SK-N-SH treated with all-trans-retinoic acid at 6 μM for 48 hours (cell line): ENCODE data around the gene ZNF716.
"Not testable (repeated sequence)": the region's sequence is repeated elsewhere in the genome, so short reads cannot be mapped to it uniquely, and the experiment has no call there.

Source experiments
- ATAC-seq: fragments of 200-7000 bp; cut with Tn5 transposase; 3 replicates; pipeline ENCODE4 v1.9.1; 2020; ENCODE audit warnings: mild to moderate bottlenecking, moderate library complexity
- ARNTL ChIP-seq: fragments of 450-650 bp; formaldehyde crosslinking; IDR thresholded peaks from 2 replicates; pipeline ENCODE4 v1.5.0; 2020; ENCODE audit warnings: low read depth, mild to moderate bottlenecking, moderate library complexity, borderline replicate concordance
- BACH2 ChIP-seq: fragments of 250-450 bp; sonication (Bioruptor Pico); IDR thresholded peaks from 2 replicates; pipeline ENCODE4 v1.9.0; 2021; ENCODE audit warnings: mild to moderate bottlenecking, borderline replicate concordance
- CSDC2 ChIP-seq: fragments of 250-450 bp; sonication (Bioruptor Pico); IDR thresholded peaks from 2 replicates; pipeline ENCODE4 v1.5.0; 2020; ENCODE audit warnings: mild to moderate bottlenecking, moderate library complexity
- ESRRG ChIP-seq: fragments of 250-450 bp; sonication (Bioruptor Pico); IDR thresholded peaks from 2 replicates; pipeline ENCODE4 v1.6.1; 2021; ENCODE audit warnings: mild to moderate bottlenecking
- ISL1 ChIP-seq: fragments of 250-450 bp; sonication (Bioruptor Pico); IDR thresholded peaks from 2 replicates; pipeline ENCODE4 v2.1.2; 2022; ENCODE audit warnings: mild to moderate bottlenecking, moderate library complexity
- OSR1 ChIP-seq: fragments of 250-450 bp; sonication (Bioruptor Pico); IDR thresholded peaks from 2 replicates; pipeline ENCODE4 v1.8.0; 2022; ENCODE audit warnings: moderate library complexity, mild to moderate bottlenecking, inconsistent platforms
- PATZ1 ChIP-seq: fragments of 250-450 bp; sonication (Bioruptor Pico); IDR thresholded peaks from 2 replicates; pipeline ENCODE4 v1.8.0; 2020; ENCODE audit warnings: mild to moderate bottlenecking, moderate library complexity, borderline replicate concordance
- POU6F1 ChIP-seq: fragments of 250-450 bp; sonication (Bioruptor Pico); IDR thresholded peaks from 2 replicates; pipeline ENCODE4 v1.8.0; 2021; ENCODE audit warnings: low read depth, mild to moderate bottlenecking, moderate library complexity, borderline replicate concordance
- PPARA ChIP-seq: fragments of 250-450 bp; sonication (Bioruptor Pico); IDR thresholded peaks from 2 replicates; pipeline ENCODE4 v1.5.0; 2020; ENCODE audit warnings: mild to moderate bottlenecking, borderline replicate concordance
- RARB ChIP-seq: fragments of 250-450 bp; sonication (Bioruptor Pico); IDR thresholded peaks from 2 replicates; pipeline ENCODE4 v1.8.0; 2021; ENCODE audit warnings: mild to moderate bottlenecking, moderate library complexity
- SNAI2 ChIP-seq: fragments of 250-450 bp; sonication (Bioruptor Pico); IDR thresholded peaks from 2 replicates; pipeline ENCODE4 v1.5.0; 2020; ENCODE audit warnings: mild to moderate bottlenecking, moderate library complexity
- TCF4 ChIP-seq: fragments of 250-450 bp; sonication (Bioruptor Pico); IDR thresholded peaks from 2 replicates; pipeline ENCODE4 v1.8.0; 2021; ENCODE audit warnings: mild to moderate bottlenecking, moderate library complexity, borderline replicate concordance
- TOX ChIP-seq: fragments of 250-450 bp; sonication (Bioruptor Pico); IDR thresholded peaks from 2 replicates; pipeline ENCODE4 v1.8.0; 2021; ENCODE audit warnings: mild to moderate bottlenecking, moderate library complexity, borderline replicate concordance
- TSHZ2 ChIP-seq: fragments of 250-450 bp; sonication (Bioruptor Pico); IDR thresholded peaks from 2 replicates; pipeline ENCODE4 v1.5.0; 2020; ENCODE audit warnings: mild to moderate bottlenecking, moderate library complexity
- ZC3H10 ChIP-seq: fragments of 250-450 bp; sonication (Bioruptor Pico); IDR thresholded peaks from 2 replicates; pipeline ENCODE4 v1.5.1; 2021; ENCODE audit warnings: mild to moderate bottlenecking, moderate library complexity
- ZFP3 ChIP-seq: fragments of 250-450 bp; sonication (Bioruptor Pico); IDR thresholded peaks from 2 replicates; pipeline ENCODE4 v1.5.0; 2020; ENCODE audit warnings: mild to moderate bottlenecking, moderate library complexity
- ZFP30 ChIP-seq: fragments of 450-650 bp; formaldehyde crosslinking; IDR thresholded peaks from 2 replicates; pipeline ENCODE4 v1.5.0; 2022; ENCODE audit warnings: mild to moderate bottlenecking, moderate library complexity
- ZNF565 ChIP-seq: fragments of 450-650 bp; formaldehyde crosslinking; conservative IDR thresholded peaks from 2 replicates; pipeline ENCODE4 v1.5.0; 2020; ENCODE audit warnings: low read depth, mild to moderate bottlenecking, moderate library complexity
- ZNF70 ChIP-seq: fragments of 450-650 bp; formaldehyde crosslinking; IDR thresholded peaks from 2 replicates; pipeline ENCODE4 v1.5.0; 2020; ENCODE audit warnings: mild to moderate bottlenecking, moderate library complexity
- ZNF8 ChIP-seq: fragments of 450-650 bp; formaldehyde crosslinking; IDR thresholded peaks from 2 replicates; pipeline ENCODE4 v1.5.0; 2020; ENCODE audit warnings: mild to moderate bottlenecking, moderate library complexity

ZNF716 gene

GRCh38 chr7:57449904-57450303 lies at the start of gene ZNF716:
TSS of gene ZNF716 (plus strand) at chr7:57450177. CDS start at chr7:57450289, 112 bp downstream.
- TF ChIP-seq ISL1 (no peak), ZFP30 (CRISPR knock-in tag) (no peak), OSR1 (CRISPR knock-in tag) (no peak), ZNF565 (CRISPR knock-in tag) (no peak), TSHZ2 (no peak), BACH2 (no peak), ESRRG (CRISPR knock-in tag) (no peak), ARNTL (no peak), POU6F1 (CRISPR knock-in tag) (no peak), ZFP3 (no peak), CSDC2 (CRISPR knock-in tag) (no peak)
- no peak for ATAC-seq

GRCh38 chr7:57400531-57401155 lies 49.3 kb upstream of the ZNF716 start:
- TF ChIP-seq ESRRG (CRISPR knock-in tag) (no peak), TOX (no peak), ARNTL (no peak), RARB (CRISPR knock-in tag) (no peak), ZC3H10 (no peak), ZNF8 (CRISPR knock-in tag) (no peak), TSHZ2 (no peak), BACH2 (no peak), ZNF70 (CRISPR knock-in tag) (no peak), TCF4 (CRISPR knock-in tag) (no peak), PATZ1 (no peak), SNAI2 (CRISPR knock-in tag) (no peak), PPARA (CRISPR knock-in tag) (no peak), POU6F1 (CRISPR knock-in tag) (no peak), ZFP30 (CRISPR knock-in tag) (no peak), ISL1 (no peak), ZFP3 (no peak)
- no peak for ATAC-seq

- ATAC-seq = not testable (repeated sequence)
Observed at GRCh38 chr7:57403051-57403450, 46.9 kb upstream of the ZNF716 start.
